Esophagus muscularis mucosa (tissue), 4 donors: Measurements from ENCODE around the gene RAPGEF1.

Experiments
- CTCF ChIP-seq, 3 experiments: fragments of 200-600 bp in 2 of 3; fragments of 450-650 bp in 1 of 3; sonication (generic) in 2 of 3; IDR thresholded peaks; one replicate each; pipeline ENCODE4 v1.5.1; 2017 to 2019; ENCODE audit warnings: antibody characterized with exemption in 3 of 3, mild to moderate bottlenecking in 2 of 3, moderate library complexity in 1 of 3
- EP300 ChIP-seq: sonication (generic); formaldehyde crosslinking; IDR thresholded peaks from one replicate; pipeline ENCODE4 v1.6.1; 2017; ENCODE audit warnings: antibody characterized with exemption
- POLR2A ChIP-seq: fragments of 450-650 bp; IDR thresholded peaks from one replicate; pipeline ENCODE4 v1.6.1; 2017; ENCODE audit warnings: antibody characterized with exemption, moderate library complexity, mild to moderate bottlenecking, low read depth
- POLR2AphosphoS5 ChIP-seq, 2 donors: sonication (generic); formaldehyde crosslinking; IDR thresholded peaks; one replicate each; pipeline ENCODE4 v1.6.1; 2017; ENCODE audit warnings: antibody characterized with exemption in 2 of 2

GRCh38 chr9:131590907-131591844, 148.7 kb downstream of the RAPGEF1 start:
- TF ChIP-seq CTCF (IDR thresholded peaks at IDR 0.05) (peak; percentile 75 to 84 (median 83)), POLR2A (no peak), EP300 (no peak), POLR2AphosphoS5 (IDR thresholded peaks at IDR 0.05) (peak; percentile 22 to 52)
